ENCODE measurements around the gene ELF5. TPM values are rescaled to one million over a fixed set of nuclear protein-coding genes. Genes with fewer than 3 reads are reported as not detected.

Gene ELF5
- total RNA-seq, 1 donor from 2014 or later, result not detected

DNA sequence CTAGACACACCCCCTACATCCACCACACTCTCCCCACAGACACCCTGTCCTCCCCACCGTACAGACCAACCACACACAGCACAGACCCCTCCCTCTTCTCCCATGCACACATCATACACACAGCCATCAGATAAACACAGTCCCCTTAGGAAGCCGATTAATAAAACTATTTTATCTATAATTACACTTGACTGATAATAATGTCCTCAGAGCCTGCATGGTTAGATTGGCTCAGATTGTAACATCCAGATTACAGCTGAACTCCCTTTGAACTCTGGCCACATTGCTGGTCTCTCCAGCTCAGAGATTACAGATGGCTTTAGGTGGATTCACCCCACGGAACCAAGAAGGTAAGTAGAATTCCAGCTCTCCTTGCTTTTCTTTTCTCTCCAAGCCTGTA lies 9.5 kb upstream of the ELF5 start:
- intact Hi-C loops (cut with micrococcal nuclease), result no loop called here

DNA sequence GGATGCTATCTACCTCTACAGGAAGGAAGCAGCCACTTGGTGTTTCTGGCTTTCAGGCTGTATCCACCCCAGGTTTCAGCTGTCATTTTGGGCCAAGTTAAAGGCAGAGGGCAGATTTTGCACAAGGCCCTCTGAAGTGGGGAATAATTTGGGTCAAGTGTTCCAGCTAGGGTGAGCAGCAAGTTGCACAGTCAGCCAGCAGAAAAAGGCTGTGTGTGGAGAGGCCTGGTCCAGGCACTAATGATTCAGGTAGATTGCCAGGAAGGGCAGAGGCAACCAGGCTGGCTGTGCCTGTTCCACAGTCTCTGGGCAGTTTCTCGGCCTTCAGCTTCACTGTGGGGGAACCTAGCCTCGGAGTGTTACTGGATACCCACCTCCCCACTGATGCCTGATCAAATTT lies 8.6 kb upstream of the ELF5 start:
- intact Hi-C loops (cut with micrococcal nuclease), result no loop called here

DNA sequence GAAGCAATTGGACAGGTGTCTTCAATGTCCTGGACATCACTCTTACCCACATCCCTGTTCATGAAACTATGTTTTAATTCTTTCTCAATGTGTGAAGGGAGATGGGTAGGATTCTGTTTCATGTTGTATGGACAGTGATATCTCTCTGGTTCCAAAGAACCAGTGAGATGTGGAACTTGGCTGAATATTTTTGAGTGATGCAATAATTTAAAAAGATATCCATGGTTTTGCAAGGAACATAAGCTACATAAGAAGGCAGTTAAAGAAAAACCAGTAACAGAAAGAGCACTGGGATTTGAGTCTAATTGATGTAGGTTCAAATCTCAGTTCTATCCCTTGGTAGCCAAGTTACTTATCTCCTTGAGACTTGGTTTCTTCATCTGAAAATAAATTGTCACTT lies 7.7 kb upstream of the ELF5 start:
- intact Hi-C loops (cut with micrococcal nuclease), result no loop called here

DNA sequence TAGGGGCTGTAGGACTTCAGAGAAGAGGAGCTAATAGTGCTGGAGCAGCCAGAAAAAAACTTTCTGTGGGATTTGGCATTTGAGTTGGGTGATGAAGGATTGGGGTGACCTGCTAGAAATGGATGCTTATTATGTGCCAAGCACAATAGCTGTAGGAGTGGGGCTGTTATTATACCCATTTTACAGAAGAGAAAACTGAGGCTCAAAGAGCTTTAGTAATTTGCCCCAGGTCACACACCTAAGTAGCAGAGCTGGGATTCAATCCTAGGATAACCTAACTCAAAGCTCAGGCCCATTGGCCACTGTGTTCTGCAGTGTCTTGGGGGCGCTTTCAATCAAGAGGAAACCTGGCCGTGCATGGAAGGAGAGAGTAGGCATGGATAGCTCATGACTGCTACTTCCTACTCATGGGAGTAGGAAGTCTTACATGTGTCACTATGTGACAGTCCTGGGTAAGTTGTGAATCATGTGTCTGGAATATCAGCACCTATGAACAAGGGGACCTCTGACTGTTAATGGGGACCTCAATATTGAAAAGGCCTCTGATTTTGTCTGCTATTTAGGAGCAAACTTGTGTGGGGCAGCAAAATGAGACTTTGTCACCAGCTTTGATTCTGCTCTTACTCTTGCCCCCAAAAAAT lies 6.1 kb upstream of the ELF5 start:
- intact Hi-C loops (cut with micrococcal nuclease), result no loop called here

DNA sequence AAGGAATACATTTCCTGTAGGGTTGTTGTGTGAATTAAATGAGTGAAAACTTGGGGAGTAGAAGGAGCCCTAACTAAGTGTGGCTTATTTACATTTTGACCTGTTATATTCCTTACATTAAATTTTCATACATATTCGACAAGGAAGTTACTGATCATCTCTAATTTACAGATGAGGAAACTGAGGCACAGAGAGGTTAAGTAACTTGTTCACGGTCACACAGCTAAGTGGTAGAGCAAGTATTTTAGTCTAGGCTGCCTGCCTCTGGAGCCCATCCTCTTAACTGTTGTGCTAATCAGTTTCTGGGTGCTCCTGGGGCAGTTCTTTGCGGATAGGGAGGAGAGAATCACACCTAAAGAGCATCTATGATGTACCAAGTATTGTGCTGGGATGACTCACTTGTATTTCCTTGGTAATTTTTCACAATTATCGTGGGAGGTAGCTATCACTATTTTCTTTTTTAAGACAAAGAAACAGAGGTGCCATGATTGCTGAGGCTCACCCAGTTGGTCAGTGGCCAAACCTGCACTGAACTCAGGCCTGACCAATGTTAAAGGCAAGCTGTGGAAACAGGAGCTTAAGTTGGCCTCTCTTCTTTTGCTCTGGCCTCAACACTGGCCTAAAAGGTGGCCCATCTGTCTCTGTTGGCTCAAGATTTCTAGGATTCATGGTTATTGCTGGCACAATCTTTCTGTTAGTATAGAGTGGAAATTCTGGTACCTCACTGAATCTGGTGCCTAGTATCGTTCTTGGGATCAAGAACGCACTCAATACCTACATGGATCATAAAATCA lies 2.9 kb upstream of the ELF5 start:
- intact Hi-C loops (cut with micrococcal nuclease), result no loop called here

DNA sequence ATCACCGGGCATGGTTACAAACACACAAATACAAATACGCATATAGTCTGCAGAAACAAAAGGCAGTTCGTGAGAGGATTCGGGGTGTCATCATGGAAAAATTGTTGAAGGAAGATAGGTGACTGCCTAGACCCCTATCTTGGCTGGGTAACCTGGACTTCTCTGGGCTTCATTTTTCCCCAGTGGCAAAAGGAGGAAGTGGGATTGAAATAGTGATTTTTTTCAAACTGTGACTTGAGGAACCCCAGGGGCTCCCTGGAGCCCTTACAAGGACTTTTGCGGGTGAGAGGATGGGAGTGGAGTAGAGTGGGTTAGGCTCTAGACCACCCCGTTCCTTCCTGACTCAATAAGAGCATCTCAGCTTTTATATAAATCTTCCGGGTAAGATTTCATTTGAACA lies 1.0 kb upstream of the ELF5 start:
- intact Hi-C loops (cut with micrococcal nuclease), result loop anchor here (5.0 kb wide), 1 partner anchor 893 kb away; no protein-coding TSS in a partner anchor

DNA sequence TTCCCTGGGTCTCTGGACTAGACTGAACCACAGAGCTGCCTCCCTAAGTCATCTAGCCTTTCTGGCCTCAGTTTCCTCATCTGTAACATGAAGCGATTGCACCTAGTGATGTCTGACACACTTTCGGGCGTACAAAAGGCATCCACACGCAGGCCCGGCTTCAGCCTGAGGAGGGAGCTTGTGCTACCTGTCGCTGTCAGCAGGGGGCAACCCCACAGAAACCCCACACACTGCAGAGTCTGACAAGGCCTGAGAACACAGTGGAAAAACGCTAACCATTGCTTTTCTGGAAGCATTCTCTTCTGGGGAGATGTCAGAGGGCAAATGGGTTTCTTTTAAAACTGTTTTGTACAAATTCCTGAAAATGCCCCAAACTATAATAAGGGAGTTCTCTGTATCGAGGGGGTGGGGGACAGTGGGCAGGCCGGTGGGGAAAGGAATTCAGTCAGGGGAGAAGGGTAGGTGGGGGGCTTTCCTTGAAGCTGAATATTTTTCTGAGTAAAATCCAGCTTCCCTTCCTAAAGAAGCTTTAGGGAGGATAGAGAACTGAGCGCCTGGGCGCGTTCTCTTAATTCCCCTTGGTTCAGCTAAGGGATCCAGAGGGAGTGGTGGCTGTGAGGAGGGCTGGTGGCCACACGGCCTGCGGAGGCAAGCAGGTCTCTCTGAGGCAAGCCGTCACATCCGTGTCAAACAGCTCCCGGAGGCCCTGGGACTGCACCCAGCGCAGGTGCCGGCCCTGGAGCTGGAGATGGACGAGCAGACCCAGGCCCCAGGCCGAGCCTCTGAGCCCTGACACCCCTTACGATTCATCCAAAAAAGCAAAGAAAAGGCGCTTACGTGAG lies 533 bp downstream of the ELF5 start:
- intact Hi-C loops (cut with micrococcal nuclease), result loop anchor here (1.0 to 5.0 kb wide), 3 partner anchors 378 to 894 kb away; no protein-coding TSS in a partner anchor

DNA sequence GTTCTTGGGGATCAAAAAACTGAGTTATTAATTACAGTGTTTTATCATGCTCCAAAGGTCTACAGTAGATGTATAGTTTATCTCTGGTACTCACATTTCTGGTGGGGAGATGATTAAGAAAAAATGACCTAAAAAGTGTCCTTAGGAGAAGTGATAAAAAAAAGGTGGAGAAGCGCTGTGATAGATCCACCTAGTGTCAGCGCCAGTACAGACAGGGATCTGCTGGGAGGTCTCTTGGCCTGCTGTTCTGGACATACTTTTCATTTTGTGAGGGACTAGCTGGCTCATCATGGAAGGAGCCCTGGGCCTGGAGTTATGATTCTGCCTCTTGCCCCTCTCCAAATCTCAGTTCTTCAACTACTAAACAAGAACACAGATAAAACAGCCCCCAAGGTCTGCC lies 2.9 kb downstream of the ELF5 start:
- intact Hi-C loops (cut with micrococcal nuclease), result loop anchor here (5.0 kb wide), 1 partner anchor 897 kb away; no protein-coding TSS in a partner anchor

DNA sequence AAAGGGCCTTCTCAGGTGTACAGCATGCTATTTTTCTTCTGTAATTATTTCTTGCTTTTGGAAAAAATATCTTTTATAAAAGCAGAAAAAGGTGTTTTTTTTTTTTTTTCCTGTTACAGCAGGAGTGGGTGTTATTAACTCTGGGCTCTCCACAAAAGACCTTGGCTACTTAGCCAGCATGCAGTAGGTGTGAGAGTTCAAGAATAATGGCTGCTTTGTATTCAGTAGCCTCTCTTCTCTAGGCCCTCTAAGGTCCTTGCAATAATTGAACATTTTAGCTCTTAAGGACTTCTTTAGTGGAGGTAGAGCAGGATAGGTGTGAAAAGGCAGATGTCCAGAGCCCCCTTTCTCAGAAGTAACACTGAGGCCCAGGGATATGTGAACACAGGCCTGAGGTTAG lies 3.4 kb downstream of the ELF5 start:
- intact Hi-C loops (cut with micrococcal nuclease), result loop anchor here (5.0 kb wide), 1 partner anchor 897 kb away; no protein-coding TSS in a partner anchor

DNA sequence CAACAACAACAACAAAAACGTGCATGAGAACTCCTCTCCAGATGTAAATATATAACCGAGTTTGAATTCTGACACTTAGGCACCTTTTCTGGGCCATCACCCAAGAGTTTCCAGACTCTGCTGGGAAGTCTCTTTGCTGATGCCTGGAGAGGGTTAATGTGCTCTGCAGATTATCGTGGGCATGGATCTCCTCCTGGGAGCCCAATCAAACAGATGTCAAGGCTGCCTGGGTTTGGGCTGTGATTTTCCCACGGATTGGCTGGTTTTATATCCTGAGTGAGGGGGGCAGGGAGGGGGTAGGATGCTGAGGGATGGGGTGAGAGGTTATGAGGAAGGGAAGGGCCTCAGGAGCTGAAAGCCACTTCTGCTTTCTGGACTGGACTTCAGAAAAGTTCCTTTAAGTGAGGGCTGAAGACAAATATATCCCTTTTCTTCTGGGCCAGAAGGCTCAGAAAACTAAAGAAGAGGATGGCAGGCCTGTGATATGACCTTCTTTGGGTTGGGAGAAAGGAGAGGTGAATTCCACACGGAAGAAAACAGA lies 4.2 kb downstream of the ELF5 start:
- intact Hi-C loops (cut with micrococcal nuclease), result no loop called here

DNA sequence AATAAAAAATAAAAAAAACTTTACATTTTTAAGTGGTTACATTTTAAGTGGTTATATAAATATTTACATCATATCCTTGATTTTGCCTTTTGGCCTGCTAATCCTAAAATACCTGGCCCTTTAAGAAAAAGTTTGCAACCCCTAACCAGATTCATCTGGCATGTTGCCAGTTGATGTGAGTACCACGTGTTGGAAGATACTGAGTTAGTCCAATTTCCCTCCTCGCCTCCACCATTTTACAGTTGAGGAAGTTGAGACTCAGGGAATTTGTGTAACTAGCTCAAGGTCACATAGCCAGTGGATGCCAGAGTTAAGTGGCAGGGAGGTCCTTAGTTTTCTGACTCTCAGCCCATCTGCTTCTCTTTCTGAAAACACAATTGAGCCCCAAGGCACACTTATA lies 5.1 kb downstream of the ELF5 start:
- intact Hi-C loops (cut with micrococcal nuclease), result no loop called here

DNA sequence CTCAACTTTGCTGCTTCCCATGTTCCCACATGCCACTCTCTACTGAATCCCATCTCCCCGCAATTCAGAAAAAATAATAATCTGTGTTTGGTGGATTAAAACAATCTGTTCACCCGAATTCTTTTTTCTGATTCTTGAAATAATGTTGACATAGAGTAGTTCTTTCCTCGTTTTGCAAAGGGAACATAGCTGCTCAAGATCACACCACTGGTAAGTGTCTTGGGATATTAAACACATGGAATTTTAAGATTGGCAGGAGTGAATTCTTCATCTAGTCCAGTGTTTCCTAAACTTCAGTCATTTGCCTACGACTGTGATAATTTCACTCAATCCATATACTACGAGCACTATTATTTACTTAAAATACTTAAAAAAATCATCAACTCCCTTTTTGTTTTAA lies 6.0 kb downstream of the ELF5 start:
- intact Hi-C loops (cut with micrococcal nuclease), result no loop called here

DNA sequence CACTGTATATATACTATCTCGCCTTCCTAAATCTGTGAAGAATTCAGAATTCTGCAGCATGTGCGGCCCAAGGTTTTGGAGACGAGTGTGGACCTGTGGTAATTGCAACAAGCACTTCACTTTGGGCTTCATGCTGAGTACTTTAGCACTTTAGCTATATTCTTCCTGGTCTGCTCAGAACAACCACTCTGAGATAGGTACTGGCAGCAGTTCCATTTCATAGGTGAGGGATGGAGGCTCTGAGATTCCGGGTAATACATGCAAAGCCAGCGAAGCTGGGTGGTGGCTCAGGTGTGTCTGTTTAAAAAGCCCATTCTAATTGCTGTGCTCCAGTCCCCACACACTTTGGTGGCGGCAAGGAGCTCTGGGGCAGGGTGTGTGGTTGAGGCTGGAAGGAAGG lies 6.4 kb downstream of the ELF5 start:
- intact Hi-C loops (cut with micrococcal nuclease), result no loop called here

DNA sequence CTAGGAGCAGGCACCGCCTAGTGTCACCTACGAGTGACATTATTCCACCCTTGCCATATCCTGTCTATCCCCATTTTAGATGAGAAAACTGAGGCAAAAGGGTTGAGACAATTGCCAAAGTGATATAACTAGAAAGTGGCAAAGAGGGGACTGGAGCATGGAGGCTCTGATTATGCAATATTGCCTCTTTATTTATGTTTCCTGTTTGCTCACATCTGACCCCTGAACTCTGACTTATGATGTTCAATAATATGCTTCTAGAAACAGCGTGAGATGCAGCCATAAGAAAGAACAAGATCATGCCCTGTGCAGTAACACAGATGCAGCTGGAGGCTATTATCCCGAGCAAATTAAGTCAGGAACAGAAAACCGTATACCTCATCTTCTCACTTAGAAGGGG lies 7.7 kb downstream of the ELF5 start:
- intact Hi-C loops (cut with micrococcal nuclease), result no loop called here

DNA sequence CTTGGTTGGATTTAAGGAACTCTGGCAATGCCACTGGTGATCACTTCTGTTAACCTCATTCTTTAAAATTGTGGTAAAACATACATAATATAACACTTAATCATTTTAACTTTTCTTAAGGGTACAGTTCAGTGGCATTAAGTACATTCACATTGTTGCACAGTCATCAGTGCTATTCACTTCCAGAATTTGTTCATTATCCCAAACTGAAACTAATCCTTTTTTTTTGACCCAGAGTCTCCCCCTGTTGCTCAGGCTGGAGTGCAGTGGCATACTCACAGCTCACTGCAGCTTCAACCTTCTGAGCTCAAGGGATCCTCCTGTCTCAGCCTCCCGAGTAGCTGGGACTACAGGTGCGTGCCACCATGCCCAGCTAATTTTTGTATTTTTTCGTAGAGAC lies 10.6 kb downstream of the ELF5 start:
- intact Hi-C loops (cut with micrococcal nuclease), result no loop called here

DNA sequence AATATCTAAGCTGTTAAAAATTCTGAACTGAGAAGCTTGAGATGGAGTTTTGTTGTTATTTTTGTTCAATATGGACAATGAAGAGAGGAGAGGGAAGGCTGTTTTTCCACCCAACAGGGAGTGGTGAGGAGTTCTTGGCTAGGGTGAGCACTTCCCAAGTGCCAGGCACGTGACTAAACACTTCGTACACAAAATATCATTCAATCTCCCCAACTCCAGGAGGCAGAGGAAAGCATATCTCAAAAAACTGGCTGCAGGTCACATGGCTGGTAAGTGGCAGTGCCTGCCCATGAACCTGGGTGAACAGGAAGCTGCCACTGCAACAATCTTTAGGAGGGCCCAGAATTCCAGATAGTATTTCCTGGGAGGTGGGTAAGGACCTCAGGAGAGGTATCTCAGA lies 11.6 kb downstream of the ELF5 start:
- intact Hi-C loops (cut with micrococcal nuclease), result no loop called here

DNA sequence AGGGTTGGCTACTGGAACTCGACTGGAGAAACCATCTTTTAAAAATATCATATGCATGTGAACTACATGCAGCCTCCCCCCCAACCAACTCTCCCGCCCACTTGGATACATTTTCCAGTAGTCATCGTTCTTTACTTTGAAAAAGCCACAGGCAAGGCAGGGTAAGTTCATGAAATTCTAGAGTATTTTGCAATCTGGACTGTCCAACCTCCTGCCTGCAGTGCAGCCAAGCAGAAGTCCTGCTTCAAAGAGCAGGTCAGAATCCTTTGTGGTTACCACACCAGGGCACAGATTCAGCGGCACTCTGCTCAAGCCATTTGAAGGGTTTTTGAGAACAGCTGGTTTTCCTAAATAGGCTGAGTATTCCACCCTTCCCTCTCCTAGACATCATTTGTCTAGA lies 12.1 kb downstream of the ELF5 start:
- intact Hi-C loops (cut with micrococcal nuclease), result no loop called here

DNA sequence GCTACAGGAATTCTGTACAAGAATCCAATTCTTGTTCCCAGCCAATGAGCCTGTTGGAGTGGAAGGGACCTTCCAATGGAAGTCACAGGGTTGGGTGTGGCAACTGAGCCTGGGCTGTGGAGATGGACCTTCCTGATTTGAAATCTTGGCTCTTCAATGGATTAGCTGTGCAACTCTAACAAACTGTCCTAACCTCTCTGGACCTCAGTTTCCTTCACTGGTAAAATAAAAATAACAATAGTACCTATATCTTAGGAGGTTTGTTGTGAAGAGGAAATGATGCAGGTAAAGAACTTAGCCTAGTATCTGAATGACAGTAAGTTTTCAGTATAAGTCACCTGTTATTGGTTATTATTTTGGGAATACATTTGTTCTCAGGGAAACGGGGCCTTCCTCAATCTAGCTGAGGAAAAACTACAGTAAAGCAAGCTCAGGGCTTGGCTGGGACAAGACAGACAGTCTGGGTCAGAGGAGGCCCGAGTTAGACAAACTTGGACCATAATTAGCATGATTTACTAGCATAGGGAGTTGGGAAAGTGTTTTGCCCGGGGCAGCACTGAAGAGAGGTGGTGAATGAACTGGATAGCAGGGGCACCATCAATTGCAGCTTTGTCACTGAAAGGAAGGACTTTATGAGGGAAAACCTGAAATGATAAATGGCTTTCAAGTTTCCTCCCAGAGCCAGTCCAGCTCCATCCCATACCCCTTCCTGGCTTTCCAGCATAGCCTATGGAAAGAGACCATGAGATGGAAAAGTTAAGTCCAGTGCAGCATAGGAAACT lies 13.7 kb downstream of the ELF5 start:
- intact Hi-C loops (cut with micrococcal nuclease), result no loop called here

DNA sequence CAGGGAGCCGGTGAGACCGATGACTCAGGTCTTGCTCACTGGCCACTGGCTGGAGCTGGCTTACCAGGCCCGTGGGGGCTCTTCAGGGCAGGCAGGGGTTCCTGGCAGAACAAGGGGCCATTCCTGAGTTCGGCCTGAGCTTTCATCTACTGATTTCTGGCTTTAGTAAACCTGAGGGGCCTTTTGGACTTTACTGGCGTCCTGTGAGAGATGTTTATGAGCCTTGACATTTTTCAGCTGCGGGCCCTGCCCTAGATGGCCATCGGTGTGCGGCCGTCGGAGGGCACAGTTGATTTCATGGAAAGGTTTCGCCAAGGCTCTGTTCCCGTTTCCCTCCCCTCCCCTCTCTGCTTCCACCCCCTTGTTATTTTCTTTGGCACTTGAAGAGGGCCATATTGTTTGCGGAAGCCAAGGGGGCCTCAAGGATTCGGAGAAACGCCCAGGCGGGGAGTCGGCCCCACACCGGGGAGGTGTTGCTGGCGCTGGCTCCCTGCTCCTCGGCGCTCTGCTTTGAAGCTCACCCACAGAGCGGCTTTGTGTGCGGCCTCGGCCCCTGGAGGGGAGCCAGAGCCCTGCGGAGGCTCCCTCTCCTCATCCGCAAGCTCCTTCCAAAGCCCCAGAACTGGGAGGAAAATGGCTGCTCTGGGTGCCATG lies 17.7 kb downstream of the ELF5 start:
- intact Hi-C loops (cut with micrococcal nuclease), result no loop called here

DNA sequence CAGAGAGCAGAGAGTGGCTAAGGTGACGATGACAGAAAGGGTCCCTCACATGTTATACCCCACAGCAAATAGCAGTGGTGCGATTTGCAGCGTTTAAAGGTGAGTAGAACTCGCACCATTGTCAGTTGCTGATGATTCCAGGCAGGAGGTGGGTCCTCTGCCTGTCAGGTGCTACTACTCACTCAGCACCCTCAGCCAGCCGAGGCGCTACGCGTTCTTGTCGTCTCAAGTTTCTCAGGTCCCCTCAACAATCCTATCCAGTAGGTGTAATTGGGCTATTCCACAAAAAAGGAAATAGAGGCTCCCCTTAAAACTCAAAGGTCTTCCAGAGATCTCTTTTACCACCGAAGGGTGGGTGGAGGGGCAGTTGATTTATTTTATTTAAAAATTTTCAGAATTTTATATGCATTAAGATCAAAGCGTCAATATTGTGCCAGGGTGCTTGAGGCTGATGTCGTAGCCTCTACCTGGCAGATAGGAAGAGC lies 18.3 kb downstream of the ELF5 start:
- intact Hi-C loops (cut with micrococcal nuclease), result no loop called here

Measured in T-helper 1 cell treated with Interleukin-12 subunit alpha and Interleukin-12 subunit beta and Interleukin-4 antibody, amounts not matched to agents 30 ng/mL and 1 ng/mL, for 36 hours (primary cell).